SK-N-SH treated with all-trans-retinoic acid at 6 μM for 48 hours (cell line): ENCODE data around the gene LAMB3.

Experiments used
- ARNTL ChIP-seq: fragments of 450-650 bp; formaldehyde crosslinking; IDR thresholded peaks from 2 replicates; pipeline ENCODE4 v1.5.0; 2020; ENCODE audit warnings: low read depth, mild to moderate bottlenecking, moderate library complexity, borderline replicate concordance
- CREB5 ChIP-seq: fragments of 250-450 bp; sonication (Bioruptor Pico); IDR thresholded peaks from 2 replicates; pipeline ENCODE4 v1.5.1; 2020; ENCODE audit warnings: low read depth, mild to moderate bottlenecking, moderate library complexity
- CSRNP3 ChIP-seq: fragments of 250-450 bp; sonication (Bioruptor Pico); IDR thresholded peaks from 2 replicates; pipeline ENCODE4 v1.5.1; 2021; ENCODE audit warnings: mild to moderate bottlenecking, moderate library complexity
- GLIS3 ChIP-seq: fragments of 250-450 bp; sonication (Bioruptor Pico); IDR thresholded peaks from 2 replicates; pipeline ENCODE4 v1.5.0; 2020; ENCODE audit warnings: mild to moderate bottlenecking, moderate library complexity
- OSR1 ChIP-seq: fragments of 250-450 bp; sonication (Bioruptor Pico); IDR thresholded peaks from 2 replicates; pipeline ENCODE4 v1.8.0; 2022; ENCODE audit warnings: moderate library complexity, mild to moderate bottlenecking, inconsistent platforms
- PATZ1 ChIP-seq: fragments of 250-450 bp; sonication (Bioruptor Pico); IDR thresholded peaks from 2 replicates; pipeline ENCODE4 v1.8.0; 2020; ENCODE audit warnings: mild to moderate bottlenecking, moderate library complexity, borderline replicate concordance
- POU6F1 ChIP-seq: fragments of 250-450 bp; sonication (Bioruptor Pico); IDR thresholded peaks from 2 replicates; pipeline ENCODE4 v1.8.0; 2021; ENCODE audit warnings: low read depth, mild to moderate bottlenecking, moderate library complexity, borderline replicate concordance
- PPARA ChIP-seq: fragments of 250-450 bp; sonication (Bioruptor Pico); IDR thresholded peaks from 2 replicates; pipeline ENCODE4 v1.5.0; 2020; ENCODE audit warnings: mild to moderate bottlenecking, borderline replicate concordance
- TCF4 ChIP-seq: fragments of 250-450 bp; sonication (Bioruptor Pico); IDR thresholded peaks from 2 replicates; pipeline ENCODE4 v1.8.0; 2021; ENCODE audit warnings: mild to moderate bottlenecking, moderate library complexity, borderline replicate concordance

GRCh38 chr1:209678981-209679539, 26.8 kb upstream of the LAMB3 start:
- no peak for TF ChIP-seq ARNTL (CRISPR knock-in tag)
- TF ChIP-seq TCF4 = no peak
- TF ChIP-seq POU6F1 (CRISPR knock-in tag) = no peak
- no peak for TF ChIP-seq CSRNP3 (CRISPR knock-in tag)
- TF ChIP-seq PATZ1 (CRISPR knock-in tag) = no peak
- TF ChIP-seq CREB5 (CRISPR knock-in tag) = no peak
- TF ChIP-seq PPARA (CRISPR knock-in tag) = no peak
- no peak for TF ChIP-seq GLIS3 (CRISPR knock-in tag)
- no peak for TF ChIP-seq OSR1 (CRISPR knock-in tag)
